NCI-H1417 (cell line): ENCODE measurements around the gene TENM3.

Source experiments
- DNase-seq, 3 experiments: peaks; one replicate each; lab custom pipeline; 2025; lab: John Stamatoyannopoulos, UW

The TENM3 gene

DNA sequence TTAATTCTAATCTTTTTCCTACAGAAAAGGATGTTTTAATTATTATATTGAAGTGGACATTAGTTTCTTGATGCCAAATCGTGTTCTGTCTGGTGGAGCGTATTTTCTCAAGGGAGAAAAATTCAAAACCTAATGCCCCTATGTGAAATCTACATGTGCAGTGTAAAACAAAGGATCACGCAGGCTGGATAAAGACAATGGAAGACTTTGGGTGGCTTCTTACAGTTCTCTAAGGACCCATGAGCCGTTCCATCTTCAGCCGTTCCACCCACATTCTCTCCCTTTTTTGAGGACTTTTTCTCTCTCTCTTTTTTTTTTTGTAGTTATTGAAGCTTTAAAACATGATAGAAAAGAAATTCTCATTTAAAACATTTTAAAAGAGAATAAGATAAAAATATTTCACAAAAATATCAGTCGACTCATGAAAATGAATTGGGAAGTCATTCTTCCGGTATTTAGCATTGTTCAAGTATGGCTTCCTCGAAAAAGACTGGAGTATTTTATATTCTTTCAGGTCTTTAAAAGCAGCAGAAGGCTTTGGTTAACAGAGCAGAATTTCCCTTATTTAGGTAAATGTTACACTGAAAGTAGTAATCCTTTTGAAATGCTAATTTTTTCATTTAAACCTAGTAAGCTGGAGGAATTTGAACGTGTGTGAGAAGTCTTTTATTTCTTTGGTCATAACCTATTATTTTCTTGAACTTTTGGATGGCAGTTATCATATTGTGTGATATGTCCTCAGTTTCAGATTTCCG, 11.0 kb downstream of the TENM3 start:
- no peak for DNase-seq

DNA sequence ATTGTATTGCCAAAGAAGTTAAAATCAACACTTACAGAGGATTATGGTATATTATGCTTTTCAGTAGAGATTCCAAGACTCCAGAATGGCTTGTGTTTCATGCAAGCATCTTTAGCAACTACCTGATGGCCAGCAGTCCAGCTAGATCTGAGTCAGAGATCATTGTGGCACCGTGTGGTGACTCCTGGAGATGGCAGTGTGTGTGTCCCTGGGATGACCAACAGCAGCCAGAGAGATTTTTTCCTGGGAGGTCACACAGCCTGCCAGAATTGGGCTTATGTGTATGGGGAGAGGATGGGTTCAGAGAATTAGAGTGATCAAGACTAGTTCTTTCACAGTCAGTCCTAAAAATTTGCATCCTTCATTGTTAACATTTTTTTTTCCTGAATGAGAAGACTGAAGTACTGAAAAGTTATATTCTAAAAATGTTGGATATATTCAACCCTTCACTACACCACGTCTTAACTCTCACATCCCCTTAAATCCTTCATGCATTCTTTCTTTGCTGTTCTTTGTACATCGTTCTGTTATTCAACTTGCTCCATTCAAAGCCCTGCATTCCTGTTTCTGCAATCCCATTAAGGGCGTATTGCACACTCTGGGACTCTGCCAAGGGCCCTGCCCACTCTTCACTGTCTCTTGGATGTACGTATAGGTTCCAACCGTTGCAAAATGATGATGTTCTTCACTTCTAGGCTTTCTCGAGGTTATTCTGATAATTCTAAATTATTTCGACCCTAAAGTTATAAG, 12.4 kb downstream of the TENM3 start:
- no peak for DNase-seq

DNA sequence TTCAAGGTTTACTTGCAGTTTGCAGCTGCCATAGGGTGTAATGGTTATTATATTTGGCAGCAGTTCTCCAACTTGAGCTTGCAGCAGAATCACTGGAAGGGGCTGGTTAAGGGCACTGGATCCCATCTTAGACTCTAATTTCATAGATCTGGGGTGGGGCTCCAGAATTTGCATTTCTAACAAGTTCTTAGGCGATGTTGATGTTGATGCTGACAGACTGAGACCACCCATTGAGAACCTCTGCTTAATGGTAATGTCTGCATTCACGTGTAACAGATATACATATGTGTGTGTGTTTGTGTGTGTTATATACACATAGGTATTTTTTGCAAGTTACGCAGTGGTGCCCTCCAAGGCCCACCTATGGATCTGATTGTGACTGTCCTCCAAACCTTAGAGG, 13.8 kb downstream of the TENM3 start:
- no peak for DNase-seq

DNA sequence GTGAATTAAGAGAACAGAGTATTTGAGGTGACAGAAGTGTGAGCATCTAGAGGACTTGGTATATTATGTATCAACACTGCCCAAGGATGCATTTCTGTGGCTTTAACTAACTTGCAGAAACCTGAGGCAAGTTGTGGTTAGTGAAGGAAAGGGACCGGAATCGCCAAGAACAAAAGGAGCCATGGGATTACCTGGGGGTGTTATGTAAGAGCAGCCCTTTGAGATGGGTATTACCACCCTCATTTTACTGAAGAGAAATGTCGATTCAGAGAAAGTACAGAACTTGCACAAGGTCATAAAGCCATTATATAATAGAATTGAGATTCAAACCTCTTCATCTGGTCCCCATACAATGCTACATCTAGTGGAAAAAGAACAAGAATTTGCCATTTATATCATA, 14.3 kb downstream of the TENM3 start:
- DNase-seq, result no peak

DNA sequence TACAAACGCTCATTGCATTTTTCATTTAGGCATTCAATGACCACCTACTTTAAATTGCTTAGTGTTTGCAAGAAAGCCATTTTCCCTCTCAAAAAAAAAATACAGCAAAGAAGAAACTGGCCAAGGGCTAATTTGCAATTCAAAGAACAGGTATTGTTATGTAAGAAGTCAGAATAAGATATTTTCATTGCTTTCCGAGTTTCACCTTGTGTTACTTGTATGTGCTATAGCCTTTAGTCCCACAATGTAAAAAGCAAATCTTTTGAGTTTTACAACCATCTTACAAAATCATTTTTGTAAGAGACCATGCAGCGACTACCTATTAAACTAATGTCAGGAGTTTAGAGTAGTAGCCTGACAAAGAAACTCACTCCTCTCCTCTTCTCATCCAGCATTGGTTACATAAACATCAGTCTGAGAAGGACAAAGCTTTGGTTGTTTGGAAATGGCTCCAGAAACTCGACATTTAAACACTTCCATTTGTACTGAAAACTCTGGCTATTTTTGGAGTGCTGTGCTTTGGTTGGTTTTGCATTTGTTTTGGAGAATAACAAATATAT, 15.3 kb downstream of the TENM3 start:
- no peak for DNase-seq

DNA sequence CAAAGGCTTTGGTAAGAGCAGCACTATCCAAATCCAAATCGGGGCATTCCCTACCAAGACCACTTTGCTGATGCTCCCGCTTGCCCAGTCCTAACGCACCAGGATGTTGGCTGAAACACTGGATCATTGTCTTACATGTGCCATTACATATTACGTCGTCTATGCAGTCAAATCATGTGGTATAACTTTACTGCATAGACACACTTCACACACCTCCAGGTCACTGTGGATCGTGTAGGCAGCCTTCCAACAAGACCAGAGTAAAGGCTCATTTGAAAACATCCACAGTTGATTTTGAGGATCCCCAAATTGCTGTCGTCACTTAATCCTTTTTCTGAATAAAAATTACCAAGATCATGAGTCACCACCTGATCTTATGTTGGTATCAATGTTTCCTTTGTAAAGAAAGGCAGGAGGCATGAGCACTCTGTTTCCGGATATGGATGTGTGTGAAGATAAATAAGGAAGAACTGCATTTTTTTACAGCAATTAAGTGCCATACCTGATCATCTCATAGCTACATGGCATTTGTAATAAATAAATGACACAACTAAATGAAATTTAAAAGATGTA, 18.5 kb downstream of the TENM3 start:
- no peak for DNase-seq

DNA sequence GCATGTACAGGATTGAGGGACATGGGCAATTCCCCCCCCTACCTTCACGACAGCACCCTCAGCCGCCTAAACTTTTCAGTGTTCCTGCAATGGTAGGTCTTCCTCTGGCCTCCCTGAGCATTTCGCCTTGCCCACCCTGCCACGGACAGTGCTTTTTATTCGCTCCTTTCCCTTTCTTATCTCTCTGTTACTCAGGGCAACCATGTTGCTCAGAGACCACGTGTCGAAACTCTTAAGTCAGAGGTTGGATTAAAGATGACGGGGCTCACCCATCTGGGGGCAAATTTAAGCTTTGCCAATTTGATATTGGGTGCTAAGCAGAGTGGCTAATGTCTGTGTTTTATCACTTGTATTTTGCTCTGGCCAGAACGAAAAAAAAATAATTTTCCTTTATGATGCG, 20.4 kb downstream of the TENM3 start:
- DNase-seq, result no peak

DNA sequence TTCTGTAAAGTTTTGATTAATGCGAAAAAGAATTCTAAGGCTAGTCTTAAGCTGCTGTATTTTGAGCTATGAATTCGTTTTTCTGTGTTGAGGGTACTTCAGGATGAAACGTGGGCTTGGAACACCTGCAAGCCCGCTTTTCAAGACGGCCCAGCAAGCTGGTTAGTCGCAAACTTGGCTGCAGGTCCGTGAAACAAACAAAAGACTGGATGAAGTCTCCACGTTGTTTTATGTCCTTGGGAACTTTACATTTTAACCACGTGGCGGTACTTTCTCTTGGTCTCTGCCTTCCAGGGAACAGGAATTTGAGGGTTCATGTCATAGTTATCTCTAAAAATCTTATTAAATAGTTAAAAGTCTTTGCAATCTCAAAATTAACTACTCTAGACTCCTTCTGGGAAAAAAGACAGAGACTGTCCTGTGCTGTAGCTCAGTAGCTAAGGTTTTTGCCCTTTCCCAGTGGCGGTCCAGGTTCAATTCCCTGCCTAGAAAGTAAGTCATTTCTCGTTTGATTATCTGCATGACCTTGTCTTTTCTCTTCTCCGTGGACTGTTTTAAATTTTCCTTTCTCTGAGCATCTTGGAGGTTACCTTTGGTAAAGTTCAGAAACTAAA, 21.0 kb downstream of the TENM3 start:
- DNase-seq, result no peak

DNA sequence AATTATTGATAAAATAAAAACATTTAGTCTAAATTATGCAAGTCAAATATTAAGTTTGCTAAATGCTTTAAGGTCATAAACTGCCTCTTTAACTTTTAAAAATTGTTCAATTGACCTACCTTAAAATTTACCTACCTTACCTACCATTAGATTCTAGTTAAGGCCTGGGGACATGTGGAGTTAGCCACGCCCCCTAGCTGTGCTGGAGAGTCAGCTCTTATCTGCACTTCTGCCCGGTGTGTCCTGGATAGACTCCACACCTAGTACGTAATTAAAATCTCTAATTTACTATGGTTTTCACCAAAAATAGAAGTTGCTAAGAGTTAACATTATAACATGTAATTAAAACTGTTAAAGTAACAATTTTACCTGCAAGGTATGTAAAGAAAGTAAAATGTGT, 22.7 kb downstream of the TENM3 start:
- DNase-seq, result no peak

DNA sequence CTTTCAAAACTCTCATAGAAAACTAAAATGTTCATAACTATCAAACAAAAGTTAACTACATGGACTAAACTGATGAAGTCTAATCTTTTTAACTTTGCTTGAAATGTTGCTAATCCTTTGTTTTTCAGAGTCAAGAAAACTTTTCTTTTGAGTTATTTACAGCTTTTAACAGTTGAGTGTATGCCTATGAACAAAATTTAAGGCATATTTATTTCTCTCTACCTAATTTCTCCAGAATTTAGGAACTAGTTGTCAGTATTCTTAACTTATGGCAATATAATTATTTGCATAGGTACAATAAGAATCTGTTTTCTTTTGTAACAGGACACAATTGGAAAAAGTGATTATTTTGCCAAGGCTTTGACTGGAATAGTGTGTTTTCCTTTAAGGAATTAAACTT, 23.8 kb downstream of the TENM3 start:
- no peak for DNase-seq

DNA sequence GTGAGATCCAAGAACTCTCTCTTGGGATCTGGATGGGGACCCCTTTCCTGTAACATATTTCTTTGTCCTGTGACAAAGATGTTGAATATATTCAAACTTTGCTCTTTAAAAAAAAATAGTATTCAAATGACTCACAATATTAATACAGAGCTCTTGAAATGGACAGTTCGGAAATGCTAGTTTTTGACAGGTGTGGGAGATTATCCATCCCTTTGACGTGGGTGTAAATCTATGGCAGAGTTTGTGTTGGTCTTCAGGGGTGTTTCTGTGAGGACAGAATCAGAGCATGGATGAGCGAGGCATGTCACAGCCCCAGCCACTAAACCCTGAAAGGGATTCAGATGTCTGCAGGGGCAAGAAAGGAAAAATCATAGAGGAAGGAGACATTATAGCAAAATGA, 25.8 kb downstream of the TENM3 start:
- no peak for DNase-seq

DNA sequence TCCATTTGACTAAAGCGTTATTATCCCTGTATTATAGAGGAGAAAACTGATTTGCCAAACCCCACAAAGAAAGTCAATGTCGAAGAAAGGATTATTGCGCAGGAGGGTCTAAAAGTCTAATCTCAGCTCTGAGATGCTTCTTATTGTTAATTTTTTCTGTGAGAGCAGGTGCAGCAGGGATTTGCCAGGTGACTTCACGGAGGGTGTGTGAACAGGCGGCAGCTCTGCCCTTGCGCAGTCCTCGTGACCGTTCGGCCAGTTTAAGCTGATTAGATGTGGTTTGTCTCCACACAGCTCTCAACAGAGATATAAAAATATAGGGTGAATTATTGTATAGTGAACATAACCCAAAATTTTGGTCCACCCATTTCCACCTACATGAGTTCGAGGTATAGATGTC, 28.5 kb downstream of the TENM3 start:
- no peak for DNase-seq

DNA sequence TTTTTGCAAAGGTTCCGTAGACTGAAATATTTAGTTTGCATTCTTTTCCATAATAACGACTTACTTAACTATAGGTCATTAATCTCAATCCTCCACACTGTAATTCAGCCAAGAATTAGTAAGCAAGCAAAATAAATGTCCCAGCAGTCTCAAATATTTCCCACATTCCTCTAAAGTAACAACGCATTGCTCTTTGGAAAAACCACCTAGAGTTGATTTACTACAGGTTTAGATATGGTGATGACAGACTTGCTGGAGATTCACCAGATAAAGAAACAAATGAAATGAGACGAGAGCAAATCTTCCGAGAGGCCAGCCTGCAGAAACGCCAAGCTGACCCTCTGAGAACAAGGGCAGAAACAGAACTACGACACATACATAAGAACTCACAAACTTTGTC, 28.9 kb downstream of the TENM3 start:
- no peak for DNase-seq

DNA sequence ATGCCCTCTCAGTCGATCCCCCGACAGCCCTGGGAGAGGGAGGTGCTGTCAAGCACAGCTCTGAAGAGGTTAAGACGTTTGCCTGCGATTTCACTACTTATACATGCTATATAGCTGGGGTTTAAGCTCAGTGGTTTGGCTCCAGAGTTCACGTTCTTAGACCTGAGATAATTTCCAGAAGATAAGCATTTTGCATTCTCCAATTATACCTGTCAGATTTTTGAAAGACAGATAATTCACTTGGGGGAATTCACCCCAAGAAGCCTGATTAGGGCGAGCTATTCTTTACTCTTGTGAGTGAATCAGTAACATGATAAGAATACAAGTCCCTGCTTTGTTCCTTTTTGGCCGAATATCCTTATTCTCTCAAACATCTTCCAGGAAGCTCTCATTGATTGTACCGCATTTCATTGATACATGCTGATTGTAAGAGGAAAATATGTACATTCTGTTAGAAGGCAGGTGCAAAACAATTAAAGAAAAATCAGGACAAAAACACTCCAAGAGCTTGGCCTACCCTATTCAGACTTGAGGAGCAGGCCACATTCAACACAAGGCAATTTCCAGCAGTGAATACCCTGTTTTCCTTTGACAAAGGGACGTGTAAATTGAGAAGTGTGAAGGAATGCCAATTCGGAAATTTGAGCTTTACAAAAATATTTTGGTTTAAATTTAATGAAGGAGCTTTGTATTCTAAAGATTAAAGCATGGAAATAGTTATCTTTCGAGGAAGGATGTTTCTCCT, 30.2 kb downstream of the TENM3 start:
- no peak for DNase-seq

DNA sequence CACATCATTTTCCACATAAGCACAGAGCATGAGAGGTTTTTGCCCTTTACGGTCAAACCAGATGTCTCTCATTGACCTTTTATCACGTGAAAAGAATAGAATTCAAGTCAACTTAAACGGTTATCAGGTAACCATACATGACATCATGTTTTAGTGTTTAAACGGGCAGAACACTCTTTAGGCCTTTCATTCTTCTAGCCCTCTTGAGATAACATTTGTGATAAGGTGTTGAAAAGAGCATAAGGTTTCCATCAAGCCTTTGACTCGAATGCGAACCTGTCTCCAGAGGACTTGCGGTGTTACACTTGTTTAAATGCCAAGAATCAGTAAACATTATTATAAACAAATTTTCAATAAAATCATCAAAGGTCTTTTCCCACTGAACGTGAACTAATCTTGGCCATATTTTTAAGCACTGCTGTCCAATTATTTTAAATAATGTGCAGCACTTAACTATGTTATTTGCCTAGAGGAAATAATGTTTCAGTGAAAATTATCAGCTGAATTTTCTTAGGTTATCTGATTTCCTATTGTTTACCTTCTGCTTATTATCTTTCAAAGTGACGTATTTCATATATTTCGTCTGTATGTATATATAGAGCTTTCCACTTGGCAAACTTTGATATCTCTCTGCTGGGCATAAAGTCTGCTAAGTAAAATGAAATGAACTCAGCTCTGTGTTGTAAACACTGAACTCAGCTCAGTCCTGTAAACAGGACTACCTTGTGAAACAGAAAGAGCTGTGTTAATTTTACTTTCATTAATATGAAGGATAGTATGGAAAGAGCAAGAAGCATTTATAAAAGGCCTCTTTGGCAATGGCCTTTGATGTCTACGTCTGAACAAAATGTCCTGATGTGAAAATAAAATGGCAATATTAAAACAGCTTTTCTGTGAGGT, 33.3 kb downstream of the TENM3 start:
- DNase-seq, result peak in 1 of 3 experiments; percentile 25

DNA sequence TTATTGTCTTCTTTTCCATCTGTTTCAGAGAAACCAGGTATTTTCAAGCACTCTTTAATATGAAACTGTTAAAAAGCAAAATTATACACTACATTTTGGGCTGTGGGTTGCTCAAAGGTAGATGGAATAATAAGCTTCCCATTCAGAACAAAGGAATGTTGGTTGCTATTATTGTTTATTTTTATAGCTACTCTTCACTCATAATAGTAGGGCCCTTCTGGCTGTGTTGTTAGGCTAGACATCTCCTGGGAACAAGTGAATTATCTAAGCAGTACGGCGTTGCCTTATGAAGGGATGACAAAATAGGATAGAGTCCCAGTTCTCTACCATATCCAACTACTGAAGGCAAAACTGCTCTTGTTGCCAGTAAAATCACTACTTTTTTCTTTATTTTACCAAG, 34.2 kb downstream of the TENM3 start:
- no peak for DNase-seq

DNA sequence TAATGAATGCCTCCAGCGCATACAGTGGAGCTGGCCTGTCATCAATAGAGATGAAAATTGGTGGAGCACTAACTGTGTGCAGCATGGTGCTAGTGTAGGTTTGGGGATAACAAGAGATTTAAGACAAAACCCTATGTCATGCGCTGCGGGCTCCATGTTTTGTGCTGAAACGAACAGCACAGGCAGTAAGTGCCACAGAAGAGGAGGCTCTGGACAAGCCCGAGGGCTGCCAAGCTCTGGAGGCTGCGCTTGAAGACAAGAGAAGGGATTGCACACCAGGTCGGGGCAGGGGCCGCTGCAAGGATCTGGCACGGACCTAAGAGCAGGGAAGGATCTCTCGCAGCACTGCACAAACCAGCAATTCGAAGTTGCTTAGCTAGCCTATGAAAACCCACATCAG, 35.5 kb downstream of the TENM3 start:
- no peak for DNase-seq

DNA sequence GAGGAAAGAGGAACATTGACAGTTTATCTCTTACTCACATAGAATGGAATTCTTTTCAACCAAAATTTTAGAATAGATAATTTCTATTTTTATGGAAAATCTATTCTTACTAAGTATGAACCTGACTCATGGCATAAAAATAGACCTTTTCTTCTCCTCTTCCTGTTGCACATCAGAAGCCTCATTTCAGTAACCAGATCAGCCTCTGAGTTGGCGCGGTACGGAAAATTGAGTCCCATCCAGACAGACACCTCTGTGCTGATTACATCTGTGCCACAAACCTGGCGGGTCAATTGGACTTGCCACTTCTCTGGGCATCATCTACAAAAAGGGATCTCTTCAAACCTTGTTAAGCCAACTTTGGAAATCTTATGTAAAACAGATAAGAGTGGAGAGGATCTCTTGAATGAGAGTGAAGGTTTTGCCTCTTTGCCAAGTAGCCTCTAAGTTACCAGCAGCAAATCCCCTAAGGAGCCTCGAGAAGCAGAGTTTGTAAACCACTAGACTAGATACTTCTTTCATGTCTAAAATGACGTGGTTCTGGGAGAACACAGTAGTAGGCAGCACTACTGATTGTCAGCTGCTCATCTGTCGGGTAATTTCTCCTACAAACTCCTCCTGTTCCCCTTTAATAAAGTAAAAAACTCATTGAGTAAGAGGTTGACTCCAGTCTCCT, 37.4 kb downstream of the TENM3 start:
- no peak for DNase-seq

DNA sequence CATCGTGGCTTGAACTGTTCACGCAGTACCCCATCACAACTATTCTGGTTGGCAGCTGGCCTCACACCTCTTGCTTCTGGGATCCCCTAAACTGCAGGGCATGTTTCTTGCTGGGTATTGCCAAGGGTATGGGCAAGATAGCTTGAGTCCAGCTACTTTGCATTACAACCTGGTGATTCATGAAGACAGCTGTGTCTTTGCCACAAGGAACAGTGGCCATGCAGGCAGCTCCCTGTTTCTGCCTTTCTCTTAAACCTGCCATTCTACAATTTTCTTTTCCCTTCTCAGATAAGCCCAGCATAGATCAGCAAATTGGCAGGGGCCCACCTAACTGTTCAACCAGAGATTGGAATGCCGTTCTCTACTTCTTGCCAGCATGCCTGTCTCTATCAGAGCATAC, 42.8 kb downstream of the TENM3 start:
- DNase-seq, result no peak

DNA sequence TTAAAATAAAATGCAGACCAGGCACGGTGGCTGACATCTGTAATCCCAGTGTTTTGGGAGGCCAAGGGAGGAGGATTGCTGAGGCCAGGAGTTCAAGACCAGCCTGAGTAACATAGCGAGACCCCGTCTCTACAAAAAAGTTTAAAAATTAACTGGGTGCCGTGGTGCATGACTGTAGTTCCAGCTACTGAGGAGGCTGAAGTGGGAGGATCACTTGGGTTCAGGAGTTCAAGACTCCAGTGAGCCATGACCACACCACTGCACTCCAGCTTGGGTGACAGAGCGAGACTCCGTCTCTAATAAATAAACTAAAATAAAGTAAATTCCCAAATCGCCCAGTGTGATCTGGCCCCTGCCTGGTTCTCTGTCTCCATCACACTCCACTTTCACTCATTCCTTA, 43.7 kb downstream of the TENM3 start:
- no peak for DNase-seq
